Measurements from ENCODE around the gene AKR1C2. TPM values are rescaled to one million over a fixed set of nuclear protein-coding genes. Genes with fewer than 3 reads are reported as not detected.
"Not testable (repeated sequence)": the region's sequence is repeated elsewhere in the genome, so short reads cannot be mapped to it uniquely, and the experiment has no call there.

Gene AKR1C2
- total RNA-seq, 2 donors from 2014 or later, result not detected

DNA sequence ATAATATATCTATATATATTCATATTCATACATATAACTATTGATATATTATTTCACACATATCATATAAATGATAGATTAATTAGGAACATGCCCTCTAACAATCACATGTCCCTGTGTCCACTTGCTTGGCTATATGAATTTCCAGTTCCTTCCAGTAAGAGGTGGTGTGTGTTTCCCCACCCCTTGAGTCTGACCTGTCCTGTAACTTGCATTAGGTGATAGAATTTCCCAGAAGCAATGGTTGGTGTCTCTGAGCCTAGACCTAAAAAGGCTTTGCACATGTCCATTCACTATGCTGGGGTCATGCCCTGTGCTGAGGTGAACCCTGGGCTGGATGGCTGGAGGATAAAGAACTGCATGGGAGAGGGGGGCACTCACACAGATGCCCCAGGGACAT is 9.4 kb downstream of the AKR1C2 start:
- not testable (repeated sequence) for H3K9me3 ChIP-seq (ENCODE audit: control insufficient read depth, low read length, poor library complexity, severe bottlenecking); DNase-seq; H3K27me3 Mint-ChIP-seq; ATAC-seq; H3K4me1 Mint-ChIP-seq; H3K36me3 Mint-ChIP-seq (ENCODE audit: low read depth); H3K4me3 Mint-ChIP-seq; H3K27ac Mint-ChIP-seq

- not testable (repeated sequence) for ATAC-seq; DNase-seq; H3K36me3 Mint-ChIP-seq (ENCODE audit: low read depth); H3K27ac Mint-ChIP-seq; H3K4me1 Mint-ChIP-seq; H3K9me3 ChIP-seq (ENCODE audit: control insufficient read depth, low read length, poor library complexity, severe bottlenecking); H3K4me3 Mint-ChIP-seq; H3K27me3 Mint-ChIP-seq
Observed at GRCh38 chr10:4992564-4992963, 11.1 kb downstream of the AKR1C2 start.

- not testable (repeated sequence) for H3K27ac Mint-ChIP-seq; H3K36me3 Mint-ChIP-seq (ENCODE audit: low read depth); ATAC-seq; H3K4me3 Mint-ChIP-seq; H3K4me1 Mint-ChIP-seq; H3K27me3 Mint-ChIP-seq; DNase-seq; H3K9me3 ChIP-seq (ENCODE audit: control insufficient read depth, low read length, poor library complexity, severe bottlenecking)
Observed at GRCh38 chr10:4991463-4991862, 12.2 kb downstream of the AKR1C2 start.

GRCh38 chr10:4990217-4990616 is 13.4 kb downstream of the AKR1C2 start:
- Mint-ChIP-seq H3K4me3 (no peak overlapping the region), H3K36me3 (ENCODE audit: low read depth) (no peaks in the 10 kb centered on the region), H3K27ac (no peak overlapping the region), H3K27me3 (peaks cover 21% of the 10 kb centered on the region), H3K4me1 (no peaks in the 10 kb centered on the region)
- no peak for ATAC-seq
- no peaks in the 10 kb centered on the region for H3K9me3 ChIP-seq (ENCODE audit: control insufficient read depth, low read length, poor library complexity, severe bottlenecking)
- no peak for DNase-seq

GRCh38 chr10:4988000-4988641 is 15.5 kb downstream of the AKR1C2 start:
- not testable (repeated sequence) for H3K4me3 Mint-ChIP-seq; H3K36me3 Mint-ChIP-seq (ENCODE audit: low read depth); H3K9me3 ChIP-seq (ENCODE audit: control insufficient read depth, low read length, poor library complexity, severe bottlenecking); H3K27ac Mint-ChIP-seq; ATAC-seq; DNase-seq; H3K4me1 Mint-ChIP-seq
- peaks cover 29% of the 10 kb centered on the region for H3K27me3 Mint-ChIP-seq

DNA sequence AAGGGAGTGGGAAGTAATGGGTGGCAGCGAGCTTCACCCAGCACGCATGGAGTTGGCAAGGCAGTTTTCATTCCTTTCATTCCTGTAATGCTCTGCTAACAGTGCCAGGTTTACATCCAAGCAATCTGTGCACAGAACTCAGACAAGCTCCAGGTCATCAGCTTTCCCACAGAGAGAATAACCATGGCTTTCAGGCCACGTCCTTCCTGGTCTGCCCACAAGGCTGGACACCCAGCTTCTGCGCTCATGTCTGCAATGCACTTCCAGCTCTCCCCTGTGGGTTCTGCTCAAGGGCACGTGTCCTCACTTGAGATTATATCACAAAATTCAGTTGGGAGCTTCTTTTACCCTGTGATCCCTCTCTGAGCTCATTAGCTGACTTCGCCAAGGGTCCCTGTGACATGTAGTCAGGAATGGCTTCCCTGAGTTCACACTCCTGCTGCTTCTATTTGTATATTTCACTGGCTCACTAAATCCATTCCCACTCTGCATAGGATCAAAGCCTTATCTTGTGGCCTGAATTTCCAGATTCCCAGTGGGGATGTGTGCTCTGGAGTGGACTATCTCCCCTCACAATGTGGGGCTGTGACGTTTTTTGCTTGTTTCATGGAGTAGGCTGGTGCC is 18.6 kb downstream of the AKR1C2 start:
- no peak for ATAC-seq
- Mint-ChIP-seq H3K27ac (no peak overlapping the region), H3K4me1 (peaks cover 8% of the 10 kb centered on the region), H3K36me3 (ENCODE audit: low read depth) (peaks cover 2% of the 10 kb centered on the region), H3K27me3 (peaks cover 45% of the 10 kb centered on the region), H3K4me3 (no peak overlapping the region)
- DNase-seq, result no peak
- no peaks in the 10 kb centered on the region for H3K9me3 ChIP-seq (ENCODE audit: control insufficient read depth, low read length, poor library complexity, severe bottlenecking)

- no peak for DNase-seq
- Mint-ChIP-seq H3K36me3 (ENCODE audit: low read depth) (peaks cover 2% of the 10 kb centered on the region), H3K27ac (no peak overlapping the region), H3K4me1 (peaks cover 8% of the 10 kb centered on the region), H3K27me3 (peaks cover 45% of the 10 kb centered on the region), H3K4me3 (no peak overlapping the region)
- no peaks in the 10 kb centered on the region for H3K9me3 ChIP-seq (ENCODE audit: control insufficient read depth, low read length, poor library complexity, severe bottlenecking)
- no peak for ATAC-seq
Observed at GRCh38 chr10:4984223-4984622, 19.4 kb downstream of the AKR1C2 start.

DNA sequence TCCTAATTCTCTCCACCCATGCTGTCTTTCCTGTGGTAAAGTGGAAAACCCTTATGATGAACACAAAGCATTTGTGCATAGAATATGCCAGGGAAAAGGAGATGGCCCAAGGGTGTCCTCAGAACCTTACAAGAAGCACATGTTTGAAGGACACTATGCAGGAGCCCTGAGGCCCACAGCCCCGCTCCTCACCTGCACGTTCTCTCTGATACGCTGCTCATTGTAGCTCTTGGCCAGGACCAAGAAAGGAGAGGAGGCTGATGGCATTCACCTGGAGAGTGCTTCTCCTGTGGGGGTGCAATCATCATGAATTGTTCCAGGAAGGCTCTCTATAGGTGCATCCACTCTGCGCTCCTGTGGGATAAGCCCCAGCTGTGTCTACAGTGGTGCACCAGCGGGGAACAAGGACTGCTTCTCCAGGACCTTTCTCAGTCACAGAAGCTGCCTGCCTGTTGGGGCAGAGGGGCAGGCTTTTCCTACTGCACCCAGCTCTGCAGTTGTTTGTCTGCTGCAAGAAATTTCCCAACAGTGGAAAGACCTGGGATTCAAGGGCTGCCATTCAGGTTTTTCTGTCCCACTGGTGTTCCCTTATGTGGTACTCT is 19.9 kb downstream of the AKR1C2 start:
- DNase-seq, result no peak

DNA sequence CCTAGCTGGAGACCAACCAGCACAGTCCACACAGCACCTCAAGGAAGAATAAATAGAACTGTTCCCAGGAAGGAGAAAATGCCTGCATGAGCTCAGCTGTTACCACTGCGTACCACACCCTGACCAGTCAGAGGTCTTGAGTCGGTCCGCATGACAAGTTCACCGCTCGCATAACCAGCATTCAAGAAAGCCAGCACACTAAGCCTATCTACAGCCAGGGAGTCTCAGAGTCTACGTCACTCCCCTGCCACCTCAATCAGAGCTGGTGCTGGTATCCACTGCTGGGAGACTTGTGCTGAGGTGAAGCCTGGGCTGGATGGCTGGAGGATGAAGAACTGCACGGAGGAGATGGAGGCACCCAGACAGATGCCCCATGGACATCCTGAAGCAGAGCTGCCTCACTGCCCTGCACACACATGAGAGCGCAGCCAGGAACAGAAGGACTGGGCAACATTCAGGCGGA is 20.9 kb downstream of the AKR1C2 start:
- Mint-ChIP-seq H3K4me3 (no peak overlapping the region), H3K36me3 (ENCODE audit: low read depth) (peaks cover 2% of the 10 kb centered on the region), H3K27ac (no peak overlapping the region), H3K27me3 (peaks cover 45% of the 10 kb centered on the region), H3K4me1 (peaks cover 8% of the 10 kb centered on the region)
- H3K9me3 ChIP-seq (ENCODE audit: control insufficient read depth, low read length, poor library complexity, severe bottlenecking), result no peaks in the 10 kb centered on the region
- DNase-seq, result no peak
- ATAC-seq, result no peak

More for the DNA sequence above, 19.9 kb downstream of the AKR1C2 start:
- no peak overlapping the region for H3K4me3 Mint-ChIP-seq
- H3K9me3 ChIP-seq (ENCODE audit: control insufficient read depth, low read length, poor library complexity, severe bottlenecking), result no peaks in the 10 kb centered on the region
- peaks cover 45% of the 10 kb centered on the region for H3K27me3 Mint-ChIP-seq
- peaks cover 8% of the 10 kb centered on the region for H3K4me1 Mint-ChIP-seq
- no peak for ATAC-seq
- H3K27ac Mint-ChIP-seq, result no peak overlapping the region
- H3K36me3 Mint-ChIP-seq (ENCODE audit: low read depth), result peaks cover 2% of the 10 kb centered on the region

DNA sequence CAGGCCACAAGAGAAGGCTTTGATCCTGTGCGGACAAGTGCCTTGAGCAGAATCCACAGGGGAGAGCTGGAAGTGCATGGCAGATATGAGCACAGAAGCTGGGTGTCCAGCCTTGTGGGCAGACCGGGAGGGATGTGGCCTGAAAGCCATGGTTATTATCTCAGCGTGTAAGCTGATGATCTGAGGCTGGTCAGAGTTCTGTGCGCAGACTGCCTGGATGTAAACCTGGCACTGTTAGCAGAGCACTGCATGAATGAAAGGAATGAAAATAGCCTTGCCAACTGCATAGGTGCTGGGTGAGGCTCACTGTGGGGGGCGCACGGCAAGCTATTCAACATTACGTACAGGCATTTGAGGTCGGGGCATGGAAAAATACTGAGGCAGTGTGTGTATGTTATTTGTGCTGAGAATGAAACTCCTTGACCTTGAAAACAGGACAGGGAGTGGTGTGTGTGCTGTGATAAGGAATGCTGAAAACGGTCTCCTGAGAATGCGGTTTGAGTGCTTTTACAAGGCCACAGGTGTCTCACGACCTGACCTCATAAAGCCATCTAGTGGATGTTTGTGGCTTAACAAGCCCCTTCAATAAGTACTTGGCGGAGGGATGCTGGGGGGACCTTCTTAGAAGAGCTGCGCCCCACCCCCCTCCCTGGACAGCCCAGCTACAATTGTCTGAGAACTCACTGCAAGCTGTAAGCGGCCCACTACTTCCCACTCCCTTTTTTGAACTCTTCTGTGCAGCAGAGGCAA is 21.8 kb downstream of the AKR1C2 start:
- Mint-ChIP-seq H3K4me1 (peaks cover 8% of the 10 kb centered on the region), H3K36me3 (ENCODE audit: low read depth) (peaks cover 2% of the 10 kb centered on the region), H3K4me3 (no peak overlapping the region), H3K27me3 (peaks cover 45% of the 10 kb centered on the region), H3K27ac (no peak overlapping the region)
- no peaks in the 10 kb centered on the region for H3K9me3 ChIP-seq (ENCODE audit: control insufficient read depth, low read length, poor library complexity, severe bottlenecking)
- ATAC-seq, result no peak
- no peak for DNase-seq

- Mint-ChIP-seq H3K36me3 (ENCODE audit: low read depth) (peaks cover 2% of the 10 kb centered on the region), H3K27ac (no peak overlapping the region), H3K27me3 (peaks cover 34% of the 10 kb centered on the region), H3K4me3 (no peak overlapping the region), H3K4me1 (peaks cover 8% of the 10 kb centered on the region)
- no peak for ATAC-seq
- no peaks in the 10 kb centered on the region for H3K9me3 ChIP-seq (ENCODE audit: control insufficient read depth, low read length, poor library complexity, severe bottlenecking)
- DNase-seq, result no peak
Observed at GRCh38 chr10:4980793-4981192, 22.9 kb downstream of the AKR1C2 start.

GRCh38 chr10:4978870-4979269 is 24.8 kb downstream of the AKR1C2 start:
- ATAC-seq (no peak), DNase-seq (no peak)
- H3K4me1 Mint-ChIP-seq, result peaks cover 8% of the 10 kb centered on the region
- H3K36me3 Mint-ChIP-seq (ENCODE audit: low read depth), result peaks cover 2% of the 10 kb centered on the region
- H3K9me3 ChIP-seq (ENCODE audit: control insufficient read depth, low read length, poor library complexity, severe bottlenecking), result no peaks in the 10 kb centered on the region
- no peak overlapping the region for H3K4me3 Mint-ChIP-seq
- peaks cover 20% of the 10 kb centered on the region for H3K27me3 Mint-ChIP-seq
- no peak overlapping the region for H3K27ac Mint-ChIP-seq

GRCh38 chr10:4977025-4977424 is 26.6 kb downstream of the AKR1C2 start:
- Mint-ChIP-seq H3K4me3 (no peak overlapping the region), H3K36me3 (ENCODE audit: low read depth) (peaks cover 2% of the 10 kb centered on the region), H3K4me1 (peaks cover 8% of the 10 kb centered on the region), H3K27ac (no peak overlapping the region), H3K27me3 (peaks cover 16% of the 10 kb centered on the region)
- DNase-seq, result no peak
- no peaks in the 10 kb centered on the region for H3K9me3 ChIP-seq (ENCODE audit: control insufficient read depth, low read length, poor library complexity, severe bottlenecking)
- ATAC-seq, result no peak
